ENCODE data around the gene HSD17B11. TPM values are rescaled to one million over a fixed set of nuclear protein-coding genes. Genes with fewer than 3 reads are reported as not detected.

The HSD17B11 gene
- total and polyA plus RNA-seq, 2 of the 8 experiments (the other 6 are each of a cell fraction or from before 2014, with no cell fraction given): 6.0 to 9.0 TPM

DNA sequence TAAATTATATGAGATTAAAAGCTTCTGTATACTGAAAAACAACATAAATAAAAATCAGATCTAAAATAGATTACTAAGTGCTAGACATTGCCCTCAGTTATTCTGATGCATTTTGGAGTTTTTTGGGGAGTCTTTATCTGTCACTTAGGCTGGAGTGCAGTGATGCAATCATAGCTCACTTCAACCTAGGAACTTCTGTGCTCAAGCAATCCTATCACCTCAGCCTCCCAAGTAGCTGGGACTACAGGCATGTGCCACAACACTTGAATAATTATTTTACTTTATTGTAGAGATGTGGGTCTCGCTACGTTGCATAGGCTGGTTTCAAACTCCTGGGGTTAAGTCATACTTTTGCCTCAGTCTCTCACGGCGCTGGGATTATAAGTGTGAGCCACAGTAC lies 31.7 kb downstream of the HSD17B11 start:
- Histone ChIP-seq H3K18ac (ENCODE audit: extremely low read depth, low read length) (no peak overlapping the region), H3K27me3 (replicated peaks in 1 of 4; ENCODE audit: control insufficient read depth in 3 of 4, extremely low read depth in 1 of 4, insufficient read depth in 3 of 4, low read length in 3 of 4) (no peaks in the 10 kb centered on the region), H3K56ac (replicated peaks; ENCODE audit: insufficient read length, low read depth, low read length) (no peak overlapping the region), H3K27ac (ENCODE audit: low read depth, low read length) (no peak overlapping the region), H3K4ac (replicated peaks; ENCODE audit: insufficient read length, low read depth, low read length) (no peak overlapping the region), H2BK5ac (ENCODE audit: low read depth, low read length) (no peak overlapping the region), H3K9me3 (ENCODE audit: insufficient read depth in 2 of 2, low read depth in 1 of 2, low read length in 1 of 2) (no peaks in the 10 kb centered on the region), H2BK20ac (ENCODE audit: low read length) (no peak overlapping the region), H4K8ac (ENCODE audit: extremely low read depth, insufficient read depth, low read length) (no peak overlapping the region), H2AFZ (ENCODE audit: low read length) (no peak overlapping the region), H3K36me3 (ENCODE audit: control insufficient read depth in 2 of 4, insufficient read depth in 4 of 4, low read length in 3 of 4) (no peaks in the 10 kb centered on the region), H3K4me1 (replicated peaks in 1 of 4; ENCODE audit: control insufficient read depth in 3 of 4, insufficient read depth in 4 of 4, low read length in 3 of 4) (peaks cover 0 to 4% (median 0%) of the 10 kb centered on the region in 4 experiments; a peak in 2 of 7 replicates), H3K14ac (ENCODE audit: insufficient read length) (no peak overlapping the region), H4K91ac (replicated peaks; ENCODE audit: insufficient read length, low read length) (no peak overlapping the region), H3K79me1 (ENCODE audit: low read depth, low read length) (no peaks in the 10 kb centered on the region), H3K23me2 (ENCODE audit: low read depth, low read length) (no peaks in the 10 kb centered on the region), H3K23ac (ENCODE audit: insufficient read length) (no peak overlapping the region), H3K4me2 (ENCODE audit: insufficient read depth in 1 of 2, low read depth in 2 of 2, low read length in 2 of 2) (no peak overlapping the region), H3K4me3 (ENCODE audit: extremely low read depth in 1 of 4, insufficient read depth in 2 of 4, low read depth in 3 of 4, low read length in 4 of 4) (no peak overlapping the region), H2BK12ac (ENCODE audit: low read depth, low read length) (no peak overlapping the region), H3K79me2 (ENCODE audit: control insufficient read depth in 1 of 2, insufficient read depth in 2 of 2, low read length in 2 of 2) (no peaks in the 10 kb centered on the region), H2AK5ac (ENCODE audit: low read depth, low read length) (no peak overlapping the region), H3K9ac (replicated peaks in 1 of 4; ENCODE audit: extremely low read depth in 1 of 4, low read depth in 3 of 4, low read length in 3 of 4) (no peak overlapping the region), H4K5ac (ENCODE audit: insufficient read length, low read depth, low read length) (no peak overlapping the region), H2BK15ac (ENCODE audit: low read length) (no peak overlapping the region), H4K20me1 (replicated peaks in 1 of 2; ENCODE audit: control insufficient read depth in 1 of 2, insufficient read depth in 2 of 2, low read length in 2 of 2) (no peaks in the 10 kb centered on the region), H2BK120ac (replicated peaks; ENCODE audit: low read depth, low read length) (no peak overlapping the region)
- no peak for FAIRE-seq
- ChIA-PET POLR2A (ENCODE audit: partially characterized antibody) (no interaction called here), CTCF (ENCODE audit: partially characterized antibody) (interaction anchor here (0.6 to 2.9 kb wide), 4 partner anchors 11 to 479 kb away, joined by 3 to 9 read pairs (median 6); no protein-coding TSS in a partner anchor)
- 92% methylated on average over 4 of the region's 4 CpGs; no CpG with 5 or more reads in 1 of the 2 experiments for WGBS, 2 experiments (ENCODE audit: extremely low coverage in 1 of 2, insufficient coverage in 1 of 2, insufficient read length in 1 of 2, insufficient replicate concordance in 2 of 2, low coverage in 1 of 2, low lambda C conversion rate in 2 of 2, missing lambda C conversion rate in 1 of 2)
- no peak for DNase-seq (ENCODE audit: low read depth in 1 of 2, low spot score in 2 of 2)
- TF ChIP-seq HDAC2 (IDR thresholded peaks at IDR 0.05; ENCODE audit: borderline replicate concordance in 1 of 2, low read depth in 2 of 2, low read length in 2 of 2): no peak
- no peak for TF ChIP-seq MAX (IDR thresholded peaks at IDR 0.05)
- TF ChIP-seq GABPA (IDR thresholded peaks at IDR 0.05; ENCODE audit: borderline replicate concordance, insufficient read depth, low read length): no peak
- TF ChIP-seq GTF2F1 (IDR thresholded peaks at IDR 0.05; ENCODE audit: borderline replicate concordance, low read depth, low read length): no peak
- no peak for TF ChIP-seq JUN (IDR thresholded peaks at IDR 0.05; ENCODE audit: low read depth, low read length)
- no peak for TF ChIP-seq SIRT6 (IDR thresholded peaks at IDR 0.05; ENCODE audit: low read length)
- TF ChIP-seq RXRA (IDR thresholded peaks at IDR 0.05; ENCODE audit: insufficient read depth, low read depth, low read length): no peak
- no peak for TF ChIP-seq SIX5 (IDR thresholded peaks at IDR 0.05; ENCODE audit: low read depth, low read length)
- TF ChIP-seq RBBP5 (IDR thresholded peaks at IDR 0.05; ENCODE audit: borderline replicate concordance, low read depth, low read length): no peak
- TF ChIP-seq KDM1A (IDR thresholded peaks at IDR 0.05; ENCODE audit: borderline replicate concordance, low read length): no peak
- TF ChIP-seq KDM5A (IDR thresholded peaks at IDR 0.05; ENCODE audit: low read length): no peak
- no peak for TF ChIP-seq PHF8 (conservative IDR thresholded peaks at IDR 0.05; ENCODE audit: low read depth, low read length)
- no peak for TF ChIP-seq CTBP2 (IDR thresholded peaks at IDR 0.05; ENCODE audit: borderline replicate concordance, insufficient read depth, insufficient read length, low read length)
- no peak for TF ChIP-seq EP300 (IDR thresholded peaks at IDR 0.05; ENCODE audit: borderline replicate concordance in 1 of 2, low read depth in 2 of 2, low read length in 2 of 2)

All from H1 (cell line).